Measurements from ENCODE around the gene B3GALT4. TPM values are rescaled to one million over a fixed set of nuclear protein-coding genes. Genes with fewer than 3 reads are reported as not detected.
A peak's percentile ranks its signal among the peaks of the same experiment; 100 is the strongest.

B3GALT4 gene
- total RNA-seq, 6 donors from 2014 or later: 20.1 to 29.7 (median 23.2) TPM

- no peaks in the 10 kb centered on the region for H3K27me3 ChIP-seq
- WGBS, 2 donors: 63 to 69% methylated on average over 7 of the region's 7 CpGs
- TF ChIP-seq POLR2AphosphoS5 (IDR thresholded peaks at IDR 0.05) (no peak), EP300 (IDR thresholded peaks at IDR 0.05) (no peak), POLR2A (IDR thresholded peaks at IDR 0.05) (no peak), CTCF (IDR thresholded peaks at IDR 0.05) (no peak)
- ATAC-seq (ENCODE audit: low FRiP score in 2 of 2): no peak
- DNase-seq: no peak
- peaks cover 20 to 68% (median 45%) of the 10 kb centered on the region in 4 donors for H3K36me3 ChIP-seq
- peaks cover 17 to 26% (median 22%) of the 10 kb centered on the region in 4 donors for H3K4me1 ChIP-seq
- H3K9me3 ChIP-seq: no peaks in the 10 kb centered on the region
- H3K27ac ChIP-seq: peak overlapping the region in 1 of 4 donors; percentile 84
- H3K4me3 ChIP-seq: peak overlapping the region in 1 of 4 donors; percentile 94
Observed at GRCh38 chr6:33290459-33290858, 13.5 kb downstream of the B3GALT4 start.

GRCh38 chr6:33292996-33293682, 16.2 kb downstream of the B3GALT4 start:
- H3K4me3 ChIP-seq: no peak overlapping the region
- DNase-seq: no peak

GRCh38 chr6:33294086-33294823, 17.3 kb downstream of the B3GALT4 start:
- Histone ChIP-seq H3K36me3 (peaks cover 21 to 62% (median 44%) of the 10 kb centered on the region in 4 donors), H3K4me3 (no peak overlapping the region), H3K9me3 (no peaks in the 10 kb centered on the region), H3K4me1 (peaks cover 20 to 38% (median 23%) of the 10 kb centered on the region in 4 donors), H3K27ac (no peak overlapping the region), H3K27me3 (no peaks in the 10 kb centered on the region)
- DNase-seq: no peak
- no peak for ATAC-seq (ENCODE audit: low FRiP score in 2 of 2)
- no peak for TF ChIP-seq EP300 (IDR thresholded peaks at IDR 0.05)
- TF ChIP-seq POLR2AphosphoS5 (IDR thresholded peaks at IDR 0.05): no peak
- TF ChIP-seq POLR2A (IDR thresholded peaks at IDR 0.05): no peak
- TF ChIP-seq CTCF (IDR thresholded peaks at IDR 0.05): no peak
- WGBS, 2 donors: 74 to 75% methylated on average over 10 of the region's 10 CpGs

More at GRCh38 chr6:33292996-33293682, 16.2 kb downstream of the B3GALT4 start:
- Histone ChIP-seq H3K27ac (no peak overlapping the region), H3K9me3 (no peaks in the 10 kb centered on the region), H3K27me3 (no peaks in the 10 kb centered on the region), H3K36me3 (peaks cover 21 to 62% (median 44%) of the 10 kb centered on the region in 4 donors), H3K4me1 (peaks cover 24 to 41% (median 29%) of the 10 kb centered on the region in 4 donors)
- no peak for ATAC-seq (ENCODE audit: low FRiP score in 2 of 2)
- 88 to 90% methylated on average over 13 to 16 of the region's 16 CpGs for WGBS, 2 donors
- TF ChIP-seq CTCF (IDR thresholded peaks at IDR 0.05) (no peak), POLR2A (IDR thresholded peaks at IDR 0.05) (no peak), POLR2AphosphoS5 (IDR thresholded peaks at IDR 0.05) (no peak), EP300 (IDR thresholded peaks at IDR 0.05) (no peak)

- H3K4me3 ChIP-seq: no peak overlapping the region
- peaks cover 13 to 39% (median 24%) of the 10 kb centered on the region in 4 donors for H3K4me1 ChIP-seq
- ATAC-seq (ENCODE audit: low FRiP score in 2 of 2): no peak
- 74 to 90% methylated on average over 7 to 8 of the region's 15 CpGs for WGBS, 2 donors
- peak in 1 of 2 donors; percentile 64 for DNase-seq
- H3K36me3 ChIP-seq: peaks cover 21 to 60% (median 44%) of the 10 kb centered on the region in 4 donors
- no peaks in the 10 kb centered on the region for H3K27me3 ChIP-seq
- peak overlapping the region in 2 of 4 donors; percentile 97 for H3K27ac ChIP-seq
- H3K9me3 ChIP-seq: no peaks in the 10 kb centered on the region
- TF ChIP-seq POLR2AphosphoS5 (IDR thresholded peaks at IDR 0.05) (no peak), CTCF (IDR thresholded peaks at IDR 0.05) (no peak), POLR2A (IDR thresholded peaks at IDR 0.05) (no peak), EP300 (IDR thresholded peaks at IDR 0.05) (no peak)
Observed at GRCh38 chr6:33295621-33296369, 18.9 kb downstream of the B3GALT4 start.
